ENCODE data around the gene LIPC.

- TF ChIP-seq CTCF (IDR thresholded peaks at IDR 0.05 in 2 of 3, conservative IDR thresholded peaks at IDR 0.05 in 1 of 3; ENCODE audit: borderline replicate concordance in 1 of 3, insufficient read depth in 1 of 3, low read depth in 2 of 3, low read length in 2 of 3) (no peak), RAD21 (IDR thresholded peaks at IDR 0.05; ENCODE audit: low read depth) (no peak), EZH2 (IDR thresholded peaks at IDR 0.05) (no peak), POLR2A (IDR thresholded peaks at IDR 0.05; ENCODE audit: borderline replicate concordance, extremely low read depth, insufficient read depth, insufficient read length) (no peak), SP1 (IDR thresholded peaks at IDR 0.05; ENCODE audit: low read depth) (no peak), MAX (IDR thresholded peaks at IDR 0.05) (no peak)
Measured at GRCh38 chr15:58432401-58432800, 610 bp downstream of the LIPC start.
